MCF 10A (cell line): Measurements from ENCODE around the gene AIFM1. TPM values are rescaled to one million over a fixed set of nuclear protein-coding genes. Genes with fewer than 3 reads are reported as not detected.
A peak's percentile ranks its signal among the peaks of the same experiment; 100 is the strongest.

ENCODE experiments used
- BruUV-seq: library from RNA; stranded (reverse); fragments of 400-500 nt; replicated peaks from 2 replicates; lab custom pipeline; 2021; lab: Mats Ljungman, UMichigan
- CTCF ChIA-PET: fragments of 300-600 bp; sonication (Branson Sonifier 250); formaldehyde crosslinking; extraction: SDS; loops from one replicate; lab custom pipeline; 2021; ENCODE audit warnings: antibody characterized with exemption, inconsistent platforms; lab: Yijun Ruan, JAX
- POLR2A ChIA-PET: fragments of 300-600, 350-650 bp; sonication (Branson Sonifier 250); formaldehyde crosslinking; extraction: SDS; loops from one replicate; lab custom pipeline; 2020; ENCODE audit warnings: antibody characterized with exemption, inconsistent platforms; lab: Yijun Ruan, JAX
- DNase-seq: peaks from one replicate; pipeline ENCODE4 v3.0.0-alpha.2; 2018; ENCODE audit not compliant: unreplicated experiment
- H3K27ac Mint-ChIP-seq: one replicate; pipeline ENCODE4 v1.8.0; 2022; ENCODE audit warnings: mild to moderate bottlenecking, low read depth, mixed read lengths; ENCODE audit not compliant: unreplicated experiment
- H3K27me3 Mint-ChIP-seq: one replicate; pipeline ENCODE4 v1.8.0; 2022; ENCODE audit warnings: mixed read lengths; ENCODE audit not compliant: insufficient read depth, unreplicated experiment
- H3K36me3 Mint-ChIP-seq: one replicate; pipeline ENCODE4 v1.8.0; 2022; ENCODE audit warnings: mild to moderate bottlenecking, moderate library complexity, mixed read lengths; ENCODE audit not compliant: insufficient read depth, unreplicated experiment
- H3K4me1 Mint-ChIP-seq: one replicate; pipeline ENCODE4 v1.8.0; 2022; ENCODE audit warnings: mixed read lengths; ENCODE audit not compliant: insufficient read depth, unreplicated experiment
- H3K4me3 Mint-ChIP-seq: one replicate; pipeline ENCODE4 v1.8.0; 2022; ENCODE audit warnings: mild to moderate bottlenecking, moderate library complexity, mixed read lengths; ENCODE audit not compliant: unreplicated experiment
- H3K9me3 Mint-ChIP-seq: one replicate; pipeline ENCODE4 v1.8.0; 2022; ENCODE audit warnings: mixed read lengths; ENCODE audit not compliant: unreplicated experiment
- CTCF ChIP-seq: fragments of 200-600 bp; IDR thresholded peaks from one replicate; pipeline ENCODE4 v1.8.0; 2022; ENCODE audit warnings: antibody characterized with exemption, mild to moderate bottlenecking; ENCODE audit not compliant: unreplicated experiment
- intact Hi-C: fragments of 100-400 bp; cut with micrococcal nuclease; formaldehyde crosslinking; loops from 2 replicates; pipeline ENCODE4 v1.14.1; 2022
- total RNA-seq: library from RNA; stranded (reverse); gene quantifications from 2 replicates; pipeline ENCODE4 v1.2.3, GENCODE V29; 2022

Gene AIFM1
- total RNA-seq, 1 experiment from 2014 or later, result 43.2 TPM

GRCh38 chrX:130097507-130098209 is 68.0 kb downstream of the AIFM1 start:
- POLR2A ChIA-PET, result interaction anchor here (1.7 kb wide), 1 partner anchor 12 kb away, joined by 6 read pairs; no protein-coding TSS in a partner anchor
- peaks cover 5% of the 10 kb centered on the region for H3K4me1 Mint-ChIP-seq

DNA sequence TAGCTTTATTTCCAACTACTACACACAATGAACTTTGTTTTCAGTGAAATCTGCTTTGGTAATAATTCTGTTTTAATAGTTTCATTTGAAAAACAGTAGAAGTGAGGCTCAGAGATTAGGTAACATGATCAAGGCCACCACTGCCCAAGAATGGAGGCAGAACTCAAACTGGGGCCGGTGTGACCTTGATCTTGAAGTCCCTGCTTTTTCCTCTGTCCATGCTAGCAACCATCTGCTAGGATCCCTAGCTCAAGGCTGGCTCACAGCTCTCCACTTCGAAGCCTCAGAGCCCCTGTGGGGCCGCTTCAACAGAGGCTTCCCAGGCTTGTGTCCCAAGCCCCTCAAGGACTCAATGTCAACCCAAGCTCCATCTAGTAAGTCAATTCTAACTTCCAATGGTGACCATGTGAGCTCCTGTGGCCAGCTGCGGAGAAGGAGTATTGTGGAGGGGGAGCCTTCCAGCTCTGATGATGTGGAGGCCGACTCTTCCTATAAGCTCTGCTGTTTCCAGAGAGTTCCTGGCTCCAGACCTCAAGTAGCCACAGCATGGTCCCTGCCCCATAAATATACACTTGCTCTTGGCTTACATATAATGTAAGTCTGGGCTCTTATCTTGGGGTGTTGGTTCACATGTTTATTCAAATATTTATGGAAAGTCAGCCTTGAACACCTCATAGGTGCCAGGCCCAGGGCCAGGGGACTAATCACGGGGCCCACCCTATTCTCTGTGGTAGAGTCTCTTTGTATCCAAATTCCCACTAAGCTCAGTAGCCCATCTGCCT is 70.2 kb downstream of the AIFM1 start:
- no peak overlapping the region for H3K4me3 Mint-ChIP-seq
- peaks cover 7% of the 10 kb centered on the region for H3K36me3 Mint-ChIP-seq
- DNase-seq, result no peak
- TF ChIP-seq CTCF, result no peak
- H3K27ac Mint-ChIP-seq, result no peak overlapping the region
- intact Hi-C loops, result no loop called here
- H3K27me3 Mint-ChIP-seq, result peaks cover under 1% of the 10 kb centered on the region
- H3K9me3 Mint-ChIP-seq, result no peaks in the 10 kb centered on the region
- ChIA-PET POLR2A (interaction anchor here (1.0 to 1.1 kb wide), 2 partner anchors 11 to 14 kb away, joined by 5 read pairs; partner anchors contain the start of gene ELF4), CTCF (interaction anchor here (0.6 to 1.4 kb wide), 4 partner anchors 9 to 78 kb away, joined by 3 to 5 read pairs (median 4); no protein-coding TSS in a partner anchor)
- no TSS peak for BruUV-seq
- H3K4me1 Mint-ChIP-seq, result peaks cover 5% of the 10 kb centered on the region

More at GRCh38 chrX:130097507-130098209, 68.0 kb downstream of the AIFM1 start:
- no peak for TF ChIP-seq CTCF
- no TSS peak for BruUV-seq
- Mint-ChIP-seq H3K27me3 (peaks cover 10% of the 10 kb centered on the region), H3K36me3 (peaks cover 2% of the 10 kb centered on the region), H3K4me3 (no peak overlapping the region), H3K27ac (peak overlapping the region; percentile 35), H3K9me3 (no peaks in the 10 kb centered on the region)
- intact Hi-C loops, result no loop called here
- CTCF ChIA-PET, result interaction anchor here (0.6 to 1.8 kb wide), 2 partner anchors 12 to 19 kb away, joined by 4 to 9 read pairs; no protein-coding TSS in a partner anchor
- no peak for DNase-seq

GRCh38 chrX:130094696-130095095 is 70.9 kb downstream of the AIFM1 start:
- ChIA-PET CTCF (interaction anchor here (0.6 to 1.4 kb wide), 4 partner anchors 9 to 79 kb away, joined by 3 to 5 read pairs (median 4); no protein-coding TSS in a partner anchor), POLR2A (interaction anchor here (1.0 to 1.1 kb wide), 2 partner anchors 12 to 15 kb away, joined by 5 read pairs; partner anchors contain the start of gene ELF4)
- intact Hi-C loops, result no loop called here
- no peak for TF ChIP-seq CTCF
- DNase-seq, result no peak
- BruUV-seq, result no TSS peak
- Mint-ChIP-seq H3K27ac (no peak overlapping the region), H3K4me1 (peaks cover 5% of the 10 kb centered on the region), H3K9me3 (no peaks in the 10 kb centered on the region), H3K4me3 (no peak overlapping the region), H3K36me3 (peaks cover 7% of the 10 kb centered on the region), H3K27me3 (no peaks in the 10 kb centered on the region)

- intact Hi-C loops, result no loop called here
- POLR2A ChIA-PET, result no interaction called here
- Mint-ChIP-seq H3K4me1 (peaks cover 3% of the 10 kb centered on the region), H3K9me3 (no peaks in the 10 kb centered on the region), H3K36me3 (peaks cover 7% of the 10 kb centered on the region), H3K27me3 (no peaks in the 10 kb centered on the region), H3K27ac (no peak overlapping the region), H3K4me3 (no peak overlapping the region)
- no TSS peak for BruUV-seq
- CTCF ChIA-PET, result interaction anchor here (0.7 kb wide), 2 partner anchors 14 to 93 kb away, joined by 3 read pairs; no protein-coding TSS in a partner anchor
- DNase-seq, result no peak
- TF ChIP-seq CTCF, result no peak
Measured at GRCh38 chrX:130093271-130093670, 72.4 kb downstream of the AIFM1 start.
